Pons (tissue), 1 donor: ENCODE measurements around the gene CCRL2.
A peak's percentile ranks its signal among the peaks of the same experiment; 100 is the strongest.
"Not testable (repeated sequence)": the region's sequence is repeated elsewhere in the genome, so short reads cannot be mapped to it uniquely, and the experiment has no call there.

Experiments used
- DNase-seq: peaks from one replicate; pipeline ENCODE4 v3.0.0-alpha.2; 2016; ENCODE audit warnings: low spot score

Gene CCRL2

GRCh38 chr3:46405301-46406019 lies 1.6 kb upstream of the CCRL2 start:
- DNase-seq = peak; percentile 76

GRCh38 chr3:46406443-46406787 lies 644 bp upstream of the CCRL2 start:
- DNase-seq = peak; percentile 26

- no peak for DNase-seq
Measured at GRCh38 chr3:46407970-46408369, 911 bp downstream of the CCRL2 start.

- no peak for DNase-seq
Measured at GRCh38 chr3:46408853-46409252, 1.8 kb downstream of the CCRL2 start.

- DNase-seq = no peak
Measured at GRCh38 chr3:46409739-46410489, 2.9 kb downstream of the CCRL2 start.

- no peak for DNase-seq
Measured at GRCh38 chr3:46410669-46411068, 3.6 kb downstream of the CCRL2 start.

- no peak for DNase-seq
Measured at GRCh38 chr3:46411271-46411670, 4.2 kb downstream of the CCRL2 start.

GRCh38 chr3:46412786-46413298 lies 5.8 kb downstream of the CCRL2 start:
- DNase-seq = no peak

GRCh38 chr3:46413951-46414350 lies 6.9 kb downstream of the CCRL2 start:
- DNase-seq = no peak

- no peak for DNase-seq
Measured at GRCh38 chr3:46414739-46415138, 7.7 kb downstream of the CCRL2 start.

- DNase-seq = no peak
Measured at GRCh38 chr3:46416125-46416810, 9.2 kb downstream of the CCRL2 start.

- DNase-seq = no peak
Measured at GRCh38 chr3:46416811-46417510, 9.9 kb downstream of the CCRL2 start.

- no peak for DNase-seq
Measured at GRCh38 chr3:46417841-46418611, 11.0 kb downstream of the CCRL2 start.

- DNase-seq = no peak
Measured at GRCh38 chr3:46419816-46420215, 12.8 kb downstream of the CCRL2 start.

GRCh38 chr3:46420931-46421330 lies 13.9 kb downstream of the CCRL2 start:
- DNase-seq = no peak

- DNase-seq = no peak
Measured at GRCh38 chr3:46422617-46423016, 15.6 kb downstream of the CCRL2 start.

GRCh38 chr3:46423588-46423987 lies 16.5 kb downstream of the CCRL2 start:
- DNase-seq = no peak

GRCh38 chr3:46426476-46426875 lies 19.4 kb downstream of the CCRL2 start:
- DNase-seq = not testable (repeated sequence)

- DNase-seq = not testable (repeated sequence)
Measured at GRCh38 chr3:46427404-46427803, 20.3 kb downstream of the CCRL2 start.

- peak; percentile 48 for DNase-seq
Measured at GRCh38 chr3:46427916-46428833, 21.1 kb downstream of the CCRL2 start.
